Karpas-422 (cell line): ENCODE data around the gene TMEM176A. TPM values are rescaled to one million over a fixed set of nuclear protein-coding genes. Genes with fewer than 3 reads are reported as not detected.
"Not testable (repeated sequence)": the region's sequence is repeated elsewhere in the genome, so short reads cannot be mapped to it uniquely, and the experiment has no call there.

Experiments
- DNase-seq: peaks from one replicate; pipeline ENCODE4 v3.0.0-alpha.2; 2015
- H2AFZ ChIP-seq: fragments of 200-600 bp; sonication (generic); 2 replicates; pipeline ENCODE4 v1.6.1; 2014; ENCODE audit warnings: antibody characterized with exemption, low read length, mixed read lengths
- H3K27ac ChIP-seq: fragments of 200-600 bp; sonication (generic); 2 replicates; pipeline ENCODE4 v1.5.1; 2014; ENCODE audit warnings: mild to moderate bottlenecking, low read length, moderate library complexity
- H3K27me3 ChIP-seq: fragments of 200-600 bp; sonication (generic); 2 replicates; pipeline ENCODE4 v1.6.1; 2014; ENCODE audit warnings: low read length, mixed read lengths
- H3K36me3 ChIP-seq: fragments of 200-600 bp; sonication (generic); 2 replicates; pipeline ENCODE4 v1.6.1; 2014; ENCODE audit warnings: low read length, mixed read lengths; ENCODE audit not compliant: insufficient read depth
- H3K4me1 ChIP-seq: fragments of 200-600 bp; sonication (generic); 2 replicates; pipeline ENCODE4 v1.6.1; 2014; ENCODE audit warnings: mild to moderate bottlenecking, low read length, mixed read lengths
- H3K4me2 ChIP-seq: fragments of 200-600 bp; sonication (generic); 2 replicates; pipeline ENCODE4 v1.6.1; 2014; ENCODE audit warnings: low read length, low read depth, mild to moderate bottlenecking; ENCODE audit not compliant: poor library complexity, severe bottlenecking
- H3K4me3 ChIP-seq: fragments of 200-600 bp; sonication (generic); 2 replicates; pipeline ENCODE4 v1.5.1; 2014; ENCODE audit warnings: mild to moderate bottlenecking, antibody characterized with exemption, low read length, mixed read lengths
- H3K79me2 ChIP-seq: fragments of 200-600 bp; sonication (generic); 2 replicates; pipeline ENCODE4 v1.6.1; 2014; ENCODE audit warnings: mild to moderate bottlenecking, low read length, mixed read lengths
- H3K9ac ChIP-seq: fragments of 200-600 bp; sonication (generic); 2 replicates; pipeline ENCODE4 v1.6.0; 2014; ENCODE audit warnings: low read length
- H3K9me2 ChIP-seq: fragments of 200-600 bp; sonication (generic), shearing (Covaris generic); replicated peaks from 2 replicates; pipeline ENCODE4 v1.6.0; 2014; ENCODE audit warnings: mild to moderate bottlenecking, low read length, moderate library complexity; ENCODE audit not compliant: insufficient read depth
- H3K9me3 ChIP-seq: fragments of 300-700, 200-600 bp; sonication (generic); 2 replicates; pipeline ENCODE4 v1.6.1; 2014; ENCODE audit warnings: low read length, mixed read lengths
- H4K20me1 ChIP-seq: fragments of 200-600 bp; sonication (generic); 2 replicates; pipeline ENCODE4 v1.6.1; 2014; ENCODE audit warnings: mild to moderate bottlenecking, antibody characterized with exemption, low read length, low read depth; ENCODE audit not compliant: insufficient read depth
- total RNA-seq: library from RNA; depleted of rRNA; stranded (reverse); fragments of >200 nt; shearing (Covaris generic); gene quantifications from 2 replicates; pipeline ENCODE4 v1.2.3, GENCODE V29; 2014; ENCODE audit warnings: low replicate concordance

The TMEM176A gene
- total RNA-seq, 1 experiment from 2014 or later = not detected

DNA sequence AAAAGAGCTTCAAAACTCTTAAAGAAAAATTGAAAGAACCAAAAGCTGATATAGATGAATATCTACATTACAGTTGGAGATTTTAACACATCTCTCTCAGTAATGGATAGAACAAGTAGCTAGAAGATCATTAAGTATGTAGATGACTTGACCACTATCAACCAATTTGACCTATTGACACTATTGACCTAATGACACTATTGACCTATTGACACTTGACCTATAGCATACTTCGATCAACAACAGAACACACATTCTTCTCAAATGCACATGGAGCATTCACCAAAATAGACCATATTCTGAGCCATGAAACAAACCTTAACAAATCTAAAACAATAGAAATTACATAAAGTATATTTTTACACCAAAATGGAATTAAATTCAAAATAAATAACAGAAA, 41.1 kb upstream of the TMEM176A start:
- H3K4me1 ChIP-seq = no peaks in the 10 kb centered on the region
- H3K79me2 ChIP-seq = no peaks in the 10 kb centered on the region
- no peak overlapping the region for H3K4me3 ChIP-seq
- DNase-seq = no peak
- H3K27me3 ChIP-seq = no peaks in the 10 kb centered on the region
- H3K9me2 ChIP-seq = no peaks in the 10 kb centered on the region
- H3K36me3 ChIP-seq = no peaks in the 10 kb centered on the region
- no peak overlapping the region for H3K9ac ChIP-seq
- no peak overlapping the region for H3K4me2 ChIP-seq
- no peak overlapping the region for H3K27ac ChIP-seq
- no peak overlapping the region for H2AFZ ChIP-seq
- H3K9me3 ChIP-seq = no peaks in the 10 kb centered on the region
- no peaks in the 10 kb centered on the region for H4K20me1 ChIP-seq

DNA sequence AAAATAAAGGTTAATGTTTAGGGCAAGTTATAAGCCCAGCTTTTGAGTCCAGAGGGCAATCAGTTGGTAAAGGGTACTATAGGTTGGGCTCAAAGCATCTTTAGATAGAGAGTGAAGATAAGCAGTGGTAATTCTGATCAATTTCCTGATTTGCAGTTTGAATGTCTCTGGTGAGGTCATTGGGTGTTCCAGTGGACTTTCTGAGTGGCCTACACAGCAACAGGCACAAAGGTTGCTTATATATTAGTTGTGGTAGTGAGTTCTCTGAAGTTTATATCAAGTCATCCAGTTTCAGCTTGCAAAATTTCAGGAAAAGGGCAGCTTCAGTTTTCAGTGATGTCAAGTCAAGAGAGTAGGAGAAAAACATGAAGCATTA, 34.2 kb upstream of the TMEM176A start:
- Histone ChIP-seq H3K79me2 (no peaks in the 10 kb centered on the region), H4K20me1 (no peaks in the 10 kb centered on the region), H3K27me3 (no peaks in the 10 kb centered on the region), H3K27ac (no peak overlapping the region), H2AFZ (no peak overlapping the region), H3K9ac (no peak overlapping the region), H3K9me3 (no peaks in the 10 kb centered on the region), H3K4me3 (no peak overlapping the region), H3K9me2 (no peaks in the 10 kb centered on the region), H3K4me1 (no peaks in the 10 kb centered on the region), H3K36me3 (no peaks in the 10 kb centered on the region), H3K4me2 (no peak overlapping the region)
- DNase-seq = no peak

DNA sequence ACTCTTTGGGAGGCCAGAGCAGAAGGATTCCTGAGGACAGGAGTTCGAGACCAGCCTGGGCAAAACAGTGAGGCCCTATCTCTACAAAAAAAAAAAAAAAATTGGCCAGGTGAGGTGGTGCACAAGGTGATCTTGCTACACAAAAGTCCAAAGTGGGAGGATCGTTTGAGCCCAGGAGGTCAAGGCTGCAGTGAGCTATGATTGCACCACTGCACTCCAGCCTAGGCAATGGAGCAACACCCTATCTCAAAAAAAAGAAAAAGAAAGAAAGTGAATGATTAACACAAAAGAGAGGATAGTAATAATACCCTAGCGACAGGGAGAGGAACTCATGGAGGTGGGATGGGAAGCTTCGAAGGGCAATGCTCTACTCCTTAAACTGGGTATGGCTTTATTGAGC, 30.8 kb upstream of the TMEM176A start:
- Histone ChIP-seq H3K79me2 (no peaks in the 10 kb centered on the region), H3K4me1 (no peaks in the 10 kb centered on the region), H2AFZ (no peak overlapping the region), H3K27ac (no peak overlapping the region), H3K9ac (no peak overlapping the region), H3K36me3 (no peaks in the 10 kb centered on the region), H3K4me2 (no peak overlapping the region), H3K9me2 (no peaks in the 10 kb centered on the region), H4K20me1 (no peaks in the 10 kb centered on the region), H3K9me3 (no peaks in the 10 kb centered on the region), H3K27me3 (no peaks in the 10 kb centered on the region), H3K4me3 (no peak overlapping the region)
- no peak for DNase-seq

DNA sequence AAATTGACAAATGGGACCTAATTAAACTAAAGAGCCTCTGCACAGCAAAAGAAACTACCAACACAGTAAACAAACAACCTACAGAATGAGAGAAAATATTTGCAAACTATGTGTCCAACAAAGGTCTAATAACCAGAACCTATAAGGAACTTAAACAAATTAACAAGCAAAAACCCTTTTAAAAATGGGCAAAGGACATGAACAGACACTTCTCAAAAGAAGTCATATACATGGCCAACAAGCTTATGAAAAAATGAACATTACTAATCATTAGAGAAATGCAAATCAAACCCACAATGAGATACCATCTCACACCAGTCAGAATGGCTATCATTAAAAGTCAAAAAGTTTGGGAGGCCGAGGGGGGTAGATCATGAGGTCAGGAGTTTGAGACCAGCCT, 26.4 kb upstream of the TMEM176A start:
- not testable (repeated sequence) for H3K4me1 ChIP-seq, H3K4me3 ChIP-seq, H2AFZ ChIP-seq, H3K9me3 ChIP-seq, H3K9ac ChIP-seq, H3K4me2 ChIP-seq, H3K36me3 ChIP-seq, DNase-seq, H4K20me1 ChIP-seq, H3K27ac ChIP-seq, H3K27me3 ChIP-seq, H3K9me2 ChIP-seq, H3K79me2 ChIP-seq

DNA sequence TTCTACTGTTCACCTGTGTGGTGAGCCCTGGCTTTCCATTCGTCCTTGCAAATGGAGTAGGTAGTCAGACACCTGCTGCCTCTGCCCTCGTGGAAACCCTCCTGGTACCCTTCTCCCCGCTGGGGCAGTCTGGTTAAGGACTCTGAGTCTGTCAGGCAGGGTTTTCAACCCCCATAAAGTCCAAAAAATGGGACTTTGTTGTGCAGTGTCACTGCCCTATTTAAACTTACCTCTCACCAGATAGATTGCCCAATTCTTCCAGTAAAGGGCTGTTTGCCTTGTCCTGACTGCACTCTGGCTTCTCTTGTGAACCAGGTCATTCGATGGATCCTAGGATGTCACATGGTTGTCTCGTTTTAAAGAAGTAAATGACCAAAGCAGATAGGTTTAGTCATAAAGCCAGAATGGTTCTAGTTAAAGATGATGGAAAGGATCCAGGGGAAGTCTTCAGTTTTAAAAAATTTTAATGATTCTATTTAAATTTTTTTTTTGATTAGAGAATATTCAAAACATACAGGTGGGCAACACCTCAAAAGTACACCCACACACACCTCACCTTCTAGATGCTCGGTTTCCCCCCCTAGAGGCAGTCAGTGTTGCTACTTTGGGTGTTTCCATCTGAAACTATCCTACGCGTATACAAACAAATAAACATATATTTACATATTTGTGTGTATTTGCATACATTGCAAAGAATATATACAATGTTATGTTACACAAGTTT, 22.4 kb upstream of the TMEM176A start:
- Histone ChIP-seq H3K79me2 (no peaks in the 10 kb centered on the region), H4K20me1 (no peaks in the 10 kb centered on the region), H3K4me1 (no peaks in the 10 kb centered on the region), H3K9me3 (no peaks in the 10 kb centered on the region), H3K9me2 (no peaks in the 10 kb centered on the region), H3K36me3 (no peaks in the 10 kb centered on the region), H3K9ac (no peak overlapping the region), H3K4me3 (no peak overlapping the region), H3K27me3 (no peaks in the 10 kb centered on the region), H2AFZ (no peak overlapping the region), H3K4me2 (no peak overlapping the region), H3K27ac (no peak overlapping the region)
- DNase-seq = no peak

DNA sequence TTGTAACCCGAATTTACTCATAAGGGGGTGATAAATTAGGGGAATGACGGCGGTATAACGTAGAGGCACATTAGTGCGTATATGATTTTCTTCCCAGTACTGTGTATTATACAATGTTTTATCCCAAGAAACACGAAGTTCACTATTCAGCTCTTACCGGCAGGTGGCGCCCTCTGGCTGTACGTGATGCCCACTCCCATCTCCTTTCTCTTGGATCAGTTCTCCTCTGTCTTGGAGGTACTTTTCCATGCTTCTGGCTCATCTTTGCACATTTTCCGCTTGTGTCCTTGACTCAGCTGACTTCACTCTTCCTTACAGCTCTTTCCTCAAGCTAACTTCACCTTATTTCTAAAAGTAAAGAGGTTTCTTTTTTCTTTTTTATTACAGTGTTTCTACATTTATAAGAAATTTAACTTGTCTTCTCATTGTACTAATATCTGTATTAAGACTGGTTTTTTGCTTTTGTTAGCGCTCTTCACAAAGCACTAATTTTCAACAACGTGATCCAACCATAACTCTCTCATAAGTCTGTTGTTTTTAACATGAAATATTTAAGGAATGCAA, 21.7 kb upstream of the TMEM176A start:
- no peaks in the 10 kb centered on the region for H3K27me3 ChIP-seq
- H3K9me3 ChIP-seq = no peaks in the 10 kb centered on the region
- no peak overlapping the region for H3K4me3 ChIP-seq
- no peaks in the 10 kb centered on the region for H3K79me2 ChIP-seq
- H3K27ac ChIP-seq = no peak overlapping the region
- peak; percentile 83 for DNase-seq
- H2AFZ ChIP-seq = no peak overlapping the region
- H3K9me2 ChIP-seq = no peaks in the 10 kb centered on the region
- no peaks in the 10 kb centered on the region for H3K36me3 ChIP-seq
- no peak overlapping the region for H3K4me2 ChIP-seq
- H4K20me1 ChIP-seq = no peaks in the 10 kb centered on the region
- no peak overlapping the region for H3K9ac ChIP-seq
- no peaks in the 10 kb centered on the region for H3K4me1 ChIP-seq

DNA sequence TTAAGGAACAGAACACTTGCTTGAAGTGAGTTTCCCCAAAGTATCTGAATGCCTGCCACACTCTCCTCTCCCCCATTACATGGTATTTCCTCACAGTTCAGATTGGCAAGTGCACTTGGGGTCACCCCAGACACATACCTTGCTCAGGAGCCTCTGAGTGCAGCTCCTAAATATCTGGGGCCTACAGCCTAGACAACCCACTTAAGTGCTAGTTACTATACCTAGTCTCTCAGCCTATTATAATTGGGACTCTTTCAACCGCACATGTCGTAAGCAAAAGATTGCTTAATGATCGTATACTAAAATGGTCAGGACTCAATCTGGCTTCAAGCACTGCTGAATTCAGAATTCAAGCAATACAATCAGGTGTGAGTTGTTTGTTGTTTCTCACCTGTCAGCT, 20.3 kb upstream of the TMEM176A start:
- no peak overlapping the region for H2AFZ ChIP-seq

DNA sequence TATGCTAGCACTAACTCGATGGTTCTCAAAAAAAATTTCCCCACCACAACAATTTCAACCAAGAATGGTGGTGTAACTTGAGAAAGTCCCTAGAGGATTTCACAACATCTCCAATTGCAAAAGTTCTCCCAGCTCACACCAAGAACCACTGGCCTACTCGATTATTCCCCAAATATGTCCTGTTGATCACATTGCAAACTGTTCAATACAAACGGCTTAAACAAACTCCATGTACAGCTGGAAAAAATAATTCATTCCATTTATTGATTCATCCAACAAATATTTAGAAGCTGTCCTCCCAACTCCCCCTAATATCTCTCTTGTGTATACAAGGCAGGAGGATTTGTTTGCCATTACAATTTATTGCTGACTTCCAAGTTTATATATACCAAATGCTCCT, 19.5 kb upstream of the TMEM176A start:
- Histone ChIP-seq H3K4me1 (no peaks in the 10 kb centered on the region), H2AFZ (no peak overlapping the region), H3K27ac (no peak overlapping the region), H4K20me1 (no peaks in the 10 kb centered on the region), H3K9ac (no peak overlapping the region), H3K79me2 (no peaks in the 10 kb centered on the region), H3K36me3 (no peaks in the 10 kb centered on the region), H3K4me2 (no peak overlapping the region), H3K9me3 (no peaks in the 10 kb centered on the region), H3K9me2 (no peaks in the 10 kb centered on the region), H3K4me3 (no peak overlapping the region), H3K27me3 (no peaks in the 10 kb centered on the region)
- no peak for DNase-seq

More for the DNA sequence above, 20.3 kb upstream of the TMEM176A start:
- no peak overlapping the region for H3K9ac ChIP-seq
- H4K20me1 ChIP-seq = no peaks in the 10 kb centered on the region
- no peak overlapping the region for H3K4me2 ChIP-seq
- H3K79me2 ChIP-seq = no peaks in the 10 kb centered on the region
- H3K27me3 ChIP-seq = no peaks in the 10 kb centered on the region
- H3K27ac ChIP-seq = no peak overlapping the region
- no peak for DNase-seq
- no peaks in the 10 kb centered on the region for H3K9me3 ChIP-seq
- no peaks in the 10 kb centered on the region for H3K4me1 ChIP-seq
- H3K9me2 ChIP-seq = no peaks in the 10 kb centered on the region
- H3K4me3 ChIP-seq = no peak overlapping the region
- no peaks in the 10 kb centered on the region for H3K36me3 ChIP-seq
